HG03064 (cell line): Measurements from ENCODE around the gene DGCR8.
"Not testable (repeated sequence)": the region's sequence is repeated elsewhere in the genome, so short reads cannot be mapped to it uniquely, and the experiment has no call there.

Experiments
- ATAC-seq: cut with Tn5 transposase; IDR thresholded peaks from one replicate; pipeline ENCODE4 v1.9.1; 2021; ENCODE audit warnings: low read depth; ENCODE audit not compliant: unreplicated experiment

DGCR8 gene

GRCh38 chr22:20149257-20150250, 69.5 kb downstream of the DGCR8 start:
- ATAC-seq, result no peak

GRCh38 chr22:20150381-20151275, 70.6 kb downstream of the DGCR8 start, which contains the start of gene CCDC188:
Gene CCDC188, minus strand, starts transcription at chr22:20151055. Its CDS starts 69 bp downstream, at chr22:20150986.
- ATAC-seq, result no peak

- ATAC-seq, result no peak
These were observed 71.2 kb downstream of the DGCR8 start for GRCh38 chr22:20151276-20151588.

GRCh38 chr22:20152464-20152890, 72.4 kb downstream of the DGCR8 start:
- no peak for ATAC-seq

- ATAC-seq, result no peak
These were observed 73.9 kb downstream of the DGCR8 start for GRCh38 chr22:20153945-20154344.

GRCh38 chr22:20154602-20155187, 74.7 kb downstream of the DGCR8 start:
- no peak for ATAC-seq

GRCh38 chr22:20155330-20156041, 75.4 kb downstream of the DGCR8 start:
- no peak for ATAC-seq

GRCh38 chr22:20156042-20156389, 76.0 kb downstream of the DGCR8 start:
- ATAC-seq, result no peak

- no peak for ATAC-seq
These were observed 76.8 kb downstream of the DGCR8 start for GRCh38 chr22:20156611-20157429.

- ATAC-seq, result no peak
These were observed 77.6 kb downstream of the DGCR8 start for GRCh38 chr22:20157430-20158183.

GRCh38 chr22:20158391-20159036, 78.5 kb downstream of the DGCR8 start:
- ATAC-seq, result no peak

GRCh38 chr22:20159076-20159475, 79.0 kb downstream of the DGCR8 start:
- ATAC-seq, result no peak

GRCh38 chr22:20159531-20159930, 79.5 kb downstream of the DGCR8 start:
- not testable (repeated sequence) for ATAC-seq

- no peak for ATAC-seq
These were observed 80.0 kb downstream of the DGCR8 start for GRCh38 chr22:20160041-20160440.
